Measurements from ENCODE around the gene PYGO1.
"Not testable (repeated sequence)": the region's sequence is repeated elsewhere in the genome, so short reads cannot be mapped to it uniquely, and the experiment has no call there.

PYGO1 gene

DNA sequence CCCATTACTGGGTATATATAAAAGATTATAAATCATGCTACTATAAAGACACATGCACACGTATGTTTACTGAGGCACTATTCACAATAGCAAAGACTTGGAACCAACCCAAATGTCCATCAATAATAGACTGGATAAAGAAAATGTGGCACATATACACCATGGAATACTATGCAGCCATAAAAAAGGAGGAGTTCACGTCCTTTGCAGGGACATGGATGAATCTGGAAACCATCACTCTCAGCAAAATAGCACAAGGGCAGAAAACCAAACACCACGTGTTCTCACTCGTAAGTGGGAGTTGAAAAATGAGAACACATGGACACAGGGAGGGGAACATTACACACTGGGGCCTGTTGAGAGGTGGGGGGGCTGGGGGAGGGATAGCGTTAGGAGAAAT, 82.7 kb downstream of the PYGO1 start:
- not testable (repeated sequence) for DNase-seq

- DNase-seq: no peak
Measured at GRCh38 chr15:55499151-55499550, 89.0 kb downstream of the PYGO1 start.

DNA sequence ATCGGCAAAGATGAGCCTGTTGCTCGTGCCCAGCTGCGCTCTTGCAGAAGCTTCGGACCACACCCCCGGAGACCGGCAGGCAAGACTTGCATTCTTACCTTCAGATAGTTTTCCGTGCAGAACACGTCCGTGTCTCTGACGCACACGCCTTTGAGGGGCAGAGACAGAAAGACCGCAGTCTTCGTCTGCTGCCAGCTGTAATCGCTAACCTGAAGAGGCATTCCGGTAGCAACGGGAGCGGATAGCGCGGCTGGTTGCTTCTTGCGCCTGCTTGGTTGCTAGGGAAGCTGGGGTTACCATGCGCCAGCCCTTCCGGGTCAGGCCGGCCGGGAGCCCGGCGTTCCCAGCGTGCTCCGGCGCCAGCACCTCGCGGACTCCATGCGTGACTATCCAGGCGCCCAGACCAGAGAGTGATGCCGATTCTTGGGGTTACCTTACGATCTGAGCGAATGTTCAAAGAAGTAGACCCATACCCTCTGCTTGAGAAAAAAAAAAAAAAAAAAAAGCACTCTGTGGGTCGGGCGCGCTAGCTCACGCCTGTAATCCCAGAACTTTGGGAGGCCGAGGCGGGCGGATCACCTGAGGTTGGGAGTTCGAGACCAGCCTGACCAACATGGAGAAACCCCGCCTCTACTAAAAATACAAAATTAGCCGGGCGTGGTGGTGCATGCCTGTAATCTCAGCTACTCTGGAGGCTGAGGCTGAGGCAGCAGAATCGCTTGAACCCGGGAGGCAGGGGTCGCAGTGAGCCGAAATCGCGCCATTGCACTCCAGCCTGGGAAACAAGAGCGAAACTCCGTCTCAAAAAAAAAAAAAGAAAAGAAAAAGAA, 89.8 kb downstream of the PYGO1 start:
- DNase-seq: peak; percentile 29

DNA sequence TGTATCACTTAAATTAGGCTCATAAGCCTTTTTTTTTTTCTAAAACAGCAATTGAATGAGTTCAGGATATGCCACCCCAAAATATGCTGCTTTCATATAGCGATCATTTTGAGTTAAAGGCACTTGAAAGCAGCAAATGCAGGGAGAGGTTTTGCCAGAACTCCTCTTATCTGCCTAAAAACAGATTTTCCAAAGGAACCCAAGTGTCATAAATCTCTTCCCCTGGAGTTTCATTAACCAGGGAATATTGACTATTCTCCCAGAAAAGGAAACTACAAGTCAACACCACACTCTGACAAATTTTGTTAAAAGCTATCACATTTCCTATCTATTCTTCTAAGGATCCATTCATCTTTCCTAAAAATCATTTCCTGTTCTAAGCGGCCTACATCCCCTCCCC, 91.4 kb downstream of the PYGO1 start:
- DNase-seq: no peak

DNA sequence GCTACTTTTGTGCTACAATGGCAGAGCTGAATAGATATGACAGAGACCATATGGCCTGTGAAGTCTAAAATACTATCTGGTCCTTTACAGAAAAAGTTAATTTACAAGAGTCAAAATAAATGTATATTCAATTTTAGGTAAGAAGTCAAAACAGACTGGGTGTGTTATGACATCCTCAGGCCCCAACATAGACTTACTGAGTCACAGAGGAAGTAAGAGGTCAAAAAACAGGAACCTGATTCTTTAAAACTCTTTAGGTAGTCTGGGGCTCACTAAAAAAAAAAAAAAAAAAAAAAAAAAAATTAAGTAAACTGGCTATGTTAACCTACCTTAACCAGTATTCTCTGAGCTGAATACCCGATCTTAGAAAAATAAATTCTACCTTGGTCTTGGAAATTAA, 93.2 kb downstream of the PYGO1 start:
- DNase-seq: no peak

DNA sequence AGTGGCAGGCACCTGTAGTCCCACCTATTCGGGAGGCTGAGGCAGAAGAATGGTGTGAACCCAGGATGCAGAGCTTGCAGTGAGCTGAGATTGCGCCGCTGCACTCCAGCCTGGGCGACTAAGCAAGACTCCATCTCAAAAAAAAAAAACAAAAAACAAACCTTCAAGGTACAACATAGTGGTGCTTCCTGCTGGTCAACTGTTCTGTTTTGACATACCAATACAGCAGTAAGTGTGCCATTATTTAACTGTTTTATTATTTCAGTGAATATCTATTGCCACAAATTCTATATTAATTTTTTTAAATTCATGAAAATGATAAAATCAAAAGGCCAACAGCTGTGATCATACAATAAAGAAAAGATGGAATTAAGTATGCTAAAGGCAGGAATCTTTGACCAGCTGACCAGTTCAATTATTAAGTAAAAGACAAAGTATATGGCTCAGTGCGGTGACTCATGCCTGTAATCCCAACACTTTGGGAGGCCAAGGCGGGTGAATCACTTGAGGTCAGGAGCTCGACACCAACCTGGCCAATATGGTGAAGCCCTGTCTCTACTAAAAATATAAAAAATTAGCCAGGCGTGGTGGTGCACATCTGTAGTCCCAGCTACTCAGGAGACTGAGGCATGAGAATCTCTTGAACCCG, 99.1 kb downstream of the PYGO1 start:
- not testable (repeated sequence) for DNase-seq
